GM06990 (cell line): ENCODE data around the gene SH2D4B.

Experiments
- DNase-seq: peaks from one replicate; pipeline ENCODE4 v3.0.0-alpha.2; 2011; ENCODE audit not compliant: insufficient read length; ENCODE audit errors: extremely low read depth
- H3K27me3 ChIP-seq: replicated peaks from 2 replicates; pipeline ENCODE4 v1.6.0; 2011; ENCODE audit warnings: low read length; ENCODE audit not compliant: control insufficient read depth, insufficient read depth
- H3K36me3 ChIP-seq: 2 replicates; pipeline ENCODE4 v1.5.1; 2011; ENCODE audit warnings: low read length; ENCODE audit not compliant: control insufficient read depth, insufficient read depth
- H3K4me3 ChIP-seq: replicated peaks from 2 replicates; pipeline ENCODE4 v1.5.1; 2011; ENCODE audit warnings: low read depth, mild to moderate bottlenecking, control low read depth, low read length
- TF ChIP-seq, protein P1 (sequence below): IDR thresholded peaks from 2 replicates; pipeline ENCODE4 v1.5.1; 2011; ENCODE audit warnings: low read length, control low read depth, mild to moderate bottlenecking, inconsistent platforms; ENCODE audit not compliant: insufficient read depth, poor library complexity, severe bottlenecking

The SH2D4B gene

DNA sequence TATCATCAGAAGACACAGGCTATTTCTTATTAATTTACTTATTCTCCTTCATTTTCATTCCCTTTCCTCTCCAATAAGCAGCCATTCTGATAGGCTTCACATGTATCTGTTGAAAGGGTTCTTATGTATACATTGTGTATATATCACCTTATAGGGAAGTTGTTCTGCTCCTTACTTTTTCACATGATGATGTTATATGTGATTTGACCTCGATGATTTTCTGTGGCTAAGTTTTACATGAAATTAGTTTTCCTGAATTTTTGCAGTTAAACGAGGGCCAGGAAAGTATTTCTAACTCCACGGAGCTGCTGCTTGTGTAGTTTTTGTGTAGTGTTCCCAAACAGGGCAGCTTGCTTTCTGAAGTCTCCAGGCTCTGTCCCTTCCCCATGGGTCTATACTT, 84.5 kb downstream of the SH2D4B start:
- H3K27me3 ChIP-seq = no peaks in the 10 kb centered on the region; the same call in 1 of the 2 replicates
- no peaks in the 10 kb centered on the region for H3K36me3 ChIP-seq
- TF ChIP-seq, protein P1, sequence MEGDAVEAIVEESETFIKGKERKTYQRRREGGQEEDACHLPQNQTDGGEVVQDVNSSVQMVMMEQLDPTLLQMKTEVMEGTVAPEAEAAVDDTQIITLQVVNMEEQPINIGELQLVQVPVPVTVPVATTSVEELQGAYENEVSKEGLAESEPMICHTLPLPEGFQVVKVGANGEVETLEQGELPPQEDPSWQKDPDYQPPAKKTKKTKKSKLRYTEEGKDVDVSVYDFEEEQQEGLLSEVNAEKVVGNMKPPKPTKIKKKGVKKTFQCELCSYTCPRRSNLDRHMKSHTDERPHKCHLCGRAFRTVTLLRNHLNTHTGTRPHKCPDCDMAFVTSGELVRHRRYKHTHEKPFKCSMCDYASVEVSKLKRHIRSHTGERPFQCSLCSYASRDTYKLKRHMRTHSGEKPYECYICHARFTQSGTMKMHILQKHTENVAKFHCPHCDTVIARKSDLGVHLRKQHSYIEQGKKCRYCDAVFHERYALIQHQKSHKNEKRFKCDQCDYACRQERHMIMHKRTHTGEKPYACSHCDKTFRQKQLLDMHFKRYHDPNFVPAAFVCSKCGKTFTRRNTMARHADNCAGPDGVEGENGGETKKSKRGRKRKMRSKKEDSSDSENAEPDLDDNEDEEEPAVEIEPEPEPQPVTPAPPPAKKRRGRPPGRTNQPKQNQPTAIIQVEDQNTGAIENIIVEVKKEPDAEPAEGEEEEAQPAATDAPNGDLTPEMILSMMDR = no peak
- H3K4me3 ChIP-seq = no peak overlapping the region
- DNase-seq = no peak

DNA sequence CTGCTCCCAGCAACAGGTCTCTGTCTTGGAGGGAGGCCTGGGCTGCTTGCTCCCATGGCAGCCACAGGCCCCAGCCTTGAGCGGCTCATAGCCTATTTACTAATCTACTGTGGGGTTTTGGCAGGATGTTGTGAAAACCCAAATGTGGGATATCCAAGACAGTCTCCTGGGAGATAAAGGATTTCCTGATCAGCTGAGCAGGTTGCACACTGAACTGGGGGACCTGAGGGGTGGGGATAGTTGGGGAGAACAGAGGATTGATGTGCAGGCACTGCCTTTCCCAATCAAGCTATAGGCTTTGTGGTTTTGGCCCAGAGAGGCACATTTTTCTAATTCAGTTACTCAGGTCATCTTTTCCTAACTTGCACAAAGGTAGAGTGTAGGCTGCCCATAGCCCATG, 92.6 kb downstream of the SH2D4B start:
- H3K36me3 ChIP-seq = no peaks in the 10 kb centered on the region
- TF ChIP-seq, protein P1 = no peak
- H3K4me3 ChIP-seq = no peak overlapping the region
- H3K27me3 ChIP-seq = no peaks in the 10 kb centered on the region; the same call in 1 of the 2 replicates
- no peak for DNase-seq

DNA sequence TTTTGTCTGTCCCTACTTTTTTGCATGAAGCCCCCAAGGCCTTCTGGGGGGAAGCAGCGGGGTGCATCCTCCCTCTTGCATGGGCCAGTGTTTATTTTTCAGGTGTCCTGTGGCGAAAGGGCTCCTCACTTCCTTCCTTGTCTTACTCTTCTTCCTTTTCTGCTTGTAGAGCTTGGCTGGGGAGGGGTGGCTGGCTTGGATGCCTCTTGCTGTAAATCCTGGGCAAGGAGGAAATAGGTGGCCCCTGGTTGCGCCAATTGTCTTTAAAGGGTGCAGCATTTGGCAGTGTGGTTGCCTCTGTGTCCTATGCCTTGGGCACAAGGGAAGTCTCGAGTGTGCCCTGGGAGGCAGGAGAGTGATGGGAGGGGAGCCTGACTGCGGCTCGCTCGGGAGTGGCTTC, 95.0 kb downstream of the SH2D4B start:
- H3K36me3 ChIP-seq = no peaks in the 10 kb centered on the region
- no peak overlapping the region for H3K4me3 ChIP-seq
- TF ChIP-seq, protein P1 = no peak
- DNase-seq = no peak
- H3K27me3 ChIP-seq = no peaks in the 10 kb centered on the region; the same call in 1 of the 2 replicates

DNA sequence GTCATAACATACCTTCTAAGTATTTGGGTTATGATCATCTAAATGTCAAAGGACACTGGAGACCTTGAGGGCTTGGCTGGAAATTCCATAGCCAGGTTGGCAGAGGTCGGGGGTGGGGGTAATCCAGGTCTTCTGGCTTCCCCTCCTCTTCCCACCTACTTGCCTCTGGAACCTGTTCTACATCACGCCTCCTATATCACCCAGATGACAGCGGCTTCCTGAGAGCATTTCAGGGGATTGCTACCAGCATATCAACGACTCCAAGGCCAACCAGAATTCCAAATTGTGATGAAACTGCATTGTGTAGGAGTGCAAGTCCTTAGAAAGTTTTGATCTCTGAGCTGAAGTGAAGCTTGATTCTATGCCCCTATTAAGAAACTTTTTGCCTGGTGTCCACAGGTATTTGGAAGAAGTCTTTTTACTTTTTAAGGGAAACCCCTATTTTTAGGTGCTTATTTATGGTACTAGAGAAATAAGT, 95.7 kb downstream of the SH2D4B start:
- Histone ChIP-seq H3K36me3 (no peaks in the 10 kb centered on the region), H3K27me3 (no peaks in the 10 kb centered on the region; the same call in 1 of the 2 replicates), H3K4me3 (no peak overlapping the region)
- TF ChIP-seq, protein P1 = no peak
- no peak for DNase-seq

DNA sequence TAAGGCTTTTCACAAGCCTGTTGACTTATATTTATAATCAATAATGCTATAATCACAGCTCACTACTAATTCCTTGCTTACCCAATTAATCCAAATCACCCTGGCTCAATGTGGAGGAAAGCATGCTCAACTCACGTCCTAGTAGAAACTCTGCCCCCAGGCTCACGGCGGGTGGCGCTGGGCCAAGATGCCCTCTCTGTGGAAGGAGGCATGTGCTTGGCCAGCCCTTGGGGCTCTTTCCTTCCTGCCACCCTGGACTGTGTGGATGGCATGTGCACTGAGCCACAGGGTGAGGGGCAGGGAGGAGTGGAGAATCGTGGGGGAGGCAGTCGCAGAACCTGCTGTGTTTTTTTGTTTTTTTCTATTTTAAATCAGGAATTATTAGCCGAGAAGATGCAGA, 96.2 kb downstream of the SH2D4B start:
- Histone ChIP-seq H3K36me3 (no peaks in the 10 kb centered on the region), H3K27me3 (no peaks in the 10 kb centered on the region; the same call in 1 of the 2 replicates), H3K4me3 (no peak overlapping the region)
- no peak for DNase-seq
- TF ChIP-seq, protein P1 = no peak

DNA sequence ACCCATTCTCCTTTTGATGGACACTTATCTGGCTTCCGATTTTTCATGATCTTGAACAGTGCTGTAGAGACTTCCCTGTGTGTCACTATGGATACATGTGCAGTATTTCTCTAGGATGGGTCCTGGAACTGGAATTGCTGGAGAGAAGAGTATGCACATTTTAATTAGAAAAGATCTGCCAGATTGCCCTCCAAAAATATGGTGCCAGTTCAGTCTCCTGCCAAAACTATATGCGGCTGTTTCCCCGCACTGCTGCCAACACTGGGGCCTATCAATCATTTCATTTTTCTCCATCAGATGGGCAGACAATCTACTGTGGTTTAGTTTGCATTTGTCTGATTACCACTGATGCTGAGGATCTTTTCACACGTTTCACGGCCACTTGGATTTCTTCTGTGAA, 105.0 kb downstream of the SH2D4B start:
- Histone ChIP-seq H3K27me3 (no peaks in the 10 kb centered on the region; the same call in 1 of the 2 replicates), H3K36me3 (no peaks in the 10 kb centered on the region)
- TF ChIP-seq, protein P1 = no peak

More for the DNA sequence above, 105.0 kb downstream of the SH2D4B start:
- H3K4me3 ChIP-seq = no peak overlapping the region
- no peak for DNase-seq
